Effector CD8-positive, alpha-beta T cell (primary cell): ENCODE data around the gene BACH2.

Experiments
- DNase-seq: peaks from one replicate; lab custom pipeline; 2025; lab: John Stamatoyannopoulos, UW

BACH2 gene

GRCh38 chr6:89999154-89999553 is 297.5 kb downstream of the BACH2 start:
- no peak for DNase-seq

GRCh38 chr6:89997456-89998445 is 298.9 kb downstream of the BACH2 start:
- DNase-seq: no peak

- no peak for DNase-seq
Observed at GRCh38 chr6:89993411-89993810, 303.2 kb downstream of the BACH2 start.

GRCh38 chr6:89992818-89993217 is 303.8 kb downstream of the BACH2 start:
- DNase-seq: no peak

- DNase-seq: no peak
Observed at GRCh38 chr6:89989742-89990141, 306.9 kb downstream of the BACH2 start.

GRCh38 chr6:89987830-89988229 is 308.8 kb downstream of the BACH2 start:
- no peak for DNase-seq

GRCh38 chr6:89987140-89987539 is 309.5 kb downstream of the BACH2 start:
- no peak for DNase-seq

GRCh38 chr6:89986650-89987074 is 310.0 kb downstream of the BACH2 start:
- no peak for DNase-seq

- DNase-seq: no peak
Observed at GRCh38 chr6:89985751-89986493, 310.7 kb downstream of the BACH2 start.

- DNase-seq: no peak
Observed at GRCh38 chr6:89984926-89985750, 311.5 kb downstream of the BACH2 start.

- DNase-seq: no peak
Observed at GRCh38 chr6:89980353-89980752, 316.3 kb downstream of the BACH2 start.

GRCh38 chr6:89979481-89980119 is 317.0 kb downstream of the BACH2 start:
- no peak for DNase-seq

- DNase-seq: no peak
Observed at GRCh38 chr6:89978749-89979145, 317.9 kb downstream of the BACH2 start.

- DNase-seq: no peak
Observed at GRCh38 chr6:89977808-89978748, 318.6 kb downstream of the BACH2 start.

- no peak for DNase-seq
Observed at GRCh38 chr6:89976694-89977020, 320.0 kb downstream of the BACH2 start.

GRCh38 chr6:89975991-89976693 is 320.5 kb downstream of the BACH2 start:
- DNase-seq: no peak

- DNase-seq: no peak
Observed at GRCh38 chr6:89975366-89975765, 321.3 kb downstream of the BACH2 start.

- DNase-seq: no peak
Observed at GRCh38 chr6:89974834-89975233, 321.8 kb downstream of the BACH2 start.

- no peak for DNase-seq
Observed at GRCh38 chr6:89972025-89972381, 324.6 kb downstream of the BACH2 start.
